Thoracic aorta (tissue), 2 donors: ENCODE results near the gene RAPGEFL1. TPM values are rescaled to one million over a fixed set of nuclear protein-coding genes. Genes with fewer than 3 reads are reported as not detected.
"Not testable (repeated sequence)": the region's sequence is repeated elsewhere in the genome, so short reads cannot be mapped to it uniquely, and the experiment has no call there.

ENCODE experiments used
- ATAC-seq: fragments of 150-250 bp; one replicate; pipeline ENCODE4 v1.8.0; 2017; ENCODE audit warnings: low read depth; ENCODE audit not compliant: insufficient number of reproducible peaks, low FRiP score
- DNase-seq: peaks from one replicate; pipeline ENCODE4 v3.0.0-alpha.2; 2020; ENCODE audit warnings: low spot score
- H3K27ac ChIP-seq, 2 donors: fragments of 200-600 bp; sonication (generic); 1 replicate in 1 of 2; 2 replicates in 1 of 2; pipeline ENCODE4 v1.5.1; 2016; ENCODE audit warnings: mild to moderate bottlenecking in 2 of 2, moderate library complexity in 2 of 2
- H3K27me3 ChIP-seq: fragments of 200-600 bp; sonication (generic); replicated peaks from 2 replicates; pipeline ENCODE4 v1.6.0; 2016; ENCODE audit warnings: mild to moderate bottlenecking; ENCODE audit not compliant: insufficient read depth
- H3K36me3 ChIP-seq: fragments of 200-600 bp; sonication (generic); one replicate; pipeline ENCODE4 v1.5.1; 2016
- H3K4me1 ChIP-seq, 2 donors: fragments of 200-600 bp; sonication (generic); 1 replicate in 1 of 2; 2 replicates in 1 of 2; pipeline versions ENCODE4 v1.5.1 to v1.6.0; 2016; ENCODE audit warnings: low read depth in 2 of 2, mild to moderate bottlenecking in 1 of 2; ENCODE audit not compliant: control insufficient read depth in 1 of 2
- H3K4me3 ChIP-seq: fragments of 200-600 bp; sonication (generic); 2 replicates; pipeline ENCODE4 v1.5.1; 2016; ENCODE audit warnings: mild to moderate bottlenecking
- H3K9me3 ChIP-seq: fragments of 200-600 bp; sonication (generic); 2 replicates; pipeline ENCODE4 v1.5.1; 2016
- total RNA-seq, 2 donors: library from RNA; depleted of rRNA; stranded (reverse); fragments of >200 nt; gene quantifications; one replicate each; pipeline versions ENCODE4 v1.1.0 to v1.2.3, GENCODE V29; 2016
- TF ChIP-seq, protein P1 (sequence below): fragments of 200-600 bp; sonication (generic); IDR thresholded peaks from one replicate; pipeline ENCODE4 v1.5.1; 2019; ENCODE audit warnings: antibody characterized with exemption

The RAPGEFL1 gene
- total RNA-seq, 2 donors from 2014 or later: 7.3 to 21.7 TPM

DNA sequence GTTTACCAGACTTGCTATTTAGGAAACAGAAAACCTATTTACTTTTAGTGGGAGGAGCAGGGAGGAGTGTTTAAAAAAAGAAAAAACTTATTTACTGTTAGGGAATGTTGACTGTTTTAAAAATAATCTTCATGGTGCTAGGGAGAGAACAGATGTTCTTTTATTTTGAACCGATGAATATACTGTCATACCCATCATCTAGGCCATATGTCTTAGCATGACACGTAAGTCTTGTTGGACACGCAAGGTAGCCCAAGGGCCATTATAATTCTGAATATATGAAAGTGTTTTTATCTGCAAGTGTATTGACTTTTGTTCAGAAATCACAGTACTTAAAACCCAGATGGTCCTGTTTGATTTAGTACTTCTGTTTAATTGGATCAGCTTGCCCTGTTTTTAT lies 53.4 kb downstream of the RAPGEFL1 start:
- Histone ChIP-seq H3K4me3 (no peak overlapping the region), H3K4me1 (peaks cover 0 to 4% of the 10 kb centered on the region in 2 donors), H3K36me3 (peaks cover 18% of the 10 kb centered on the region), H3K27ac (no peak overlapping the region), H3K27me3 (no peaks in the 10 kb centered on the region), H3K9me3 (no peaks in the 10 kb centered on the region)
- ATAC-seq (no peak), DNase-seq (no peak)
- TF ChIP-seq, protein P1, sequence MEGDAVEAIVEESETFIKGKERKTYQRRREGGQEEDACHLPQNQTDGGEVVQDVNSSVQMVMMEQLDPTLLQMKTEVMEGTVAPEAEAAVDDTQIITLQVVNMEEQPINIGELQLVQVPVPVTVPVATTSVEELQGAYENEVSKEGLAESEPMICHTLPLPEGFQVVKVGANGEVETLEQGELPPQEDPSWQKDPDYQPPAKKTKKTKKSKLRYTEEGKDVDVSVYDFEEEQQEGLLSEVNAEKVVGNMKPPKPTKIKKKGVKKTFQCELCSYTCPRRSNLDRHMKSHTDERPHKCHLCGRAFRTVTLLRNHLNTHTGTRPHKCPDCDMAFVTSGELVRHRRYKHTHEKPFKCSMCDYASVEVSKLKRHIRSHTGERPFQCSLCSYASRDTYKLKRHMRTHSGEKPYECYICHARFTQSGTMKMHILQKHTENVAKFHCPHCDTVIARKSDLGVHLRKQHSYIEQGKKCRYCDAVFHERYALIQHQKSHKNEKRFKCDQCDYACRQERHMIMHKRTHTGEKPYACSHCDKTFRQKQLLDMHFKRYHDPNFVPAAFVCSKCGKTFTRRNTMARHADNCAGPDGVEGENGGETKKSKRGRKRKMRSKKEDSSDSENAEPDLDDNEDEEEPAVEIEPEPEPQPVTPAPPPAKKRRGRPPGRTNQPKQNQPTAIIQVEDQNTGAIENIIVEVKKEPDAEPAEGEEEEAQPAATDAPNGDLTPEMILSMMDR: no peak

DNA sequence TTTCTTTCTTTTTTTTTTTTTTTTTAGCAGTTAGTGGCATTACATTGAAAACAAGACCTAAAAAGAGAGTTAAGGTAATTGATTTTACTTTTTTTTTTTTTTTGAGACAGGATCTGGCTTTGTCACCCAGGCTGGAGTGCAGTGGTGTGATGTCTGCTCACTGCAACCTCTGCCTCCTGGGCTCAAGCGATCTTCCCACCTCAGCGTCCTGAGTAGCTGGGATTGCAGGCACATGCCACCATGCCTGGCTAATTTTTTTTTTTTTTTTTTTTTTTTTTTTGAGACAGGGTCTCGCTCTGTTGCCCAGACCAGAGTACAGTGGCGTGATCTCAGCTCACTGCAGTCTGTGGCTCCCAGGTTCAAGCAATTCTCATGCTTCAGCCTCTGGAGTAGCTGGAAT lies 54.7 kb downstream of the RAPGEFL1 start:
- H3K9me3 ChIP-seq, H3K4me3 ChIP-seq, H3K27ac ChIP-seq, H3K4me1 ChIP-seq, DNase-seq, H3K27me3 ChIP-seq, ATAC-seq: not testable (repeated sequence)
- H3K36me3 ChIP-seq: peaks cover 18% of the 10 kb centered on the region

- Histone ChIP-seq H3K9me3 (no peaks in the 10 kb centered on the region), H3K4me3 (no peak overlapping the region), H3K4me1 (no peaks in the 10 kb centered on the region), H3K36me3 (no peaks in the 10 kb centered on the region), H3K27ac (no peak overlapping the region), H3K27me3 (no peaks in the 10 kb centered on the region)
- no peak for ATAC-seq
- TF ChIP-seq, protein P1: no peak
- no peak for DNase-seq
Observed at GRCh38 chr17:40241252-40241834, 64.1 kb downstream of the RAPGEFL1 start.

DNA sequence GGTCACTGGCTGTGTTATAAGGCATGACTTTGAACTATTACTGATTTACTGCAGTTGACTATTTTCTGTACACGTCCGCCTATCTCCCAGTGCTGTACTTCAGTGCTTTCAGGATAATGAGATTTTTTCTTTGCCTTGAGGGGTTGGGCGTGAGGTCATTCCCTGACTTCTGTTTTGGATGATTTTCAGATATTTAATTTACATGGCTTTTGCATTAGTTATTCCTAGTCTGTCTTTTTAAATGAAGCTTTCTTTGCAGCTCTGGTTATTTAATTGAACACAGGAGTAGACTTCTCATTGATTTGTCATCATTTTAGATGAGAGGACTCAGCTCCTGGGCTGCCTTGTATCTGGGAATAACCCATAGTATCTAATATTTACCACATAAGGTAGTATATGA lies 65.5 kb downstream of the RAPGEFL1 start:
- Histone ChIP-seq H3K36me3 (no peaks in the 10 kb centered on the region), H3K9me3 (no peaks in the 10 kb centered on the region), H3K27ac (no peak overlapping the region), H3K4me1 (no peaks in the 10 kb centered on the region), H3K27me3 (no peaks in the 10 kb centered on the region), H3K4me3 (no peak overlapping the region)
- ATAC-seq (no peak), DNase-seq (no peak)
- TF ChIP-seq, protein P1: no peak

DNA sequence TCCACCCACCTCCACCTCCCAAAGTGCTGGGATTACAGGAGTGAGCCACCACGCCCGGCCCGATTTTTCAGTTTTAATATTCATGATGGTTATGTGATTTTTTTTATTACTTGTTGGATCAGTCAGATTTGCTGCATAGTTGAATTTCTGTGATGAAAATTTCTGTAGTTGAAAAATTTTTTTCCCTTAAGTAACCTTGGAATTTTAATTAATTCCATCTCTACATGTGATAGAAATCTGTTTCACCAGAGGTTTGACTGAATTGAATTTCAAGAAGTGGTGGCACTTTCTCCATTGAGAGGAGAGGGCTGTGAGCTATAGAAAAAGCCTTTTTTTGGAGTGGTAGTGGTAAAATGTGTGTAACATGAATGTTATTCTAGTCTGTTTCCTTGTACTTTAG lies 66.5 kb downstream of the RAPGEFL1 start:
- no peaks in the 10 kb centered on the region for H3K27me3 ChIP-seq
- DNase-seq (no peak), ATAC-seq (no peak)
- TF ChIP-seq, protein P1: no peak
- no peaks in the 10 kb centered on the region for H3K9me3 ChIP-seq
- H3K36me3 ChIP-seq: no peaks in the 10 kb centered on the region
- H3K27ac ChIP-seq: no peak overlapping the region
- H3K4me1 ChIP-seq: peaks cover 0 to under 1% of the 10 kb centered on the region in 2 donors
- no peak overlapping the region for H3K4me3 ChIP-seq

DNA sequence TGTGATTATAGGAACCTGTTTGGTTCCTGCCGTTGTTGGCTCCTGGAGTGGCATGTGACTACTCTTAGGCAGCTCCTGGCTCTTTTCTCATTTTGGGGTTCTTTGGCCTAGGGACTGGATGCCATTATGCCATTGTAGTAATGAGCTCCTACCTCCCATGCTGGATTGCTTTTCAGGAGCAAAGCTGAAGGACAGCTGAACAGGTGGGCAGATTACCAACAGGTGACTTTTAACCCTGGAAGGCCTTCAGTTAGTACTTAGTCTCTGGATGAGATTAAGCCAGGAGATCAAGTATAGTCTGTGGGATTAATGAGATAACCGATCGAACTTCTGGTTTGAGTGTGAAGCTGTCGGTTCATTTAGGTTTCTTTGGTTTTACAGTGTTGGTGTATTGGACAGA lies 67.0 kb downstream of the RAPGEFL1 start:
- TF ChIP-seq, protein P1: no peak
- no peak overlapping the region for H3K27ac ChIP-seq
- no peak for ATAC-seq

More for the DNA sequence above, 67.0 kb downstream of the RAPGEFL1 start:
- no peak for DNase-seq
- Histone ChIP-seq H3K4me1 (peaks cover 0 to 6% of the 10 kb centered on the region in 2 donors), H3K4me3 (no peak overlapping the region), H3K9me3 (no peaks in the 10 kb centered on the region), H3K27me3 (no peaks in the 10 kb centered on the region), H3K36me3 (no peaks in the 10 kb centered on the region)
